ENCODE results near the gene MINDY3.
"Not testable (repeated sequence)": the region's sequence is repeated elsewhere in the genome, so short reads cannot be mapped to it uniquely, and the experiment has no call there.

MINDY3 gene

GRCh38 chr10:15802375-15802949, 57.8 kb downstream of the MINDY3 start:
- peak; percentile 15 for DNase-seq

DNA sequence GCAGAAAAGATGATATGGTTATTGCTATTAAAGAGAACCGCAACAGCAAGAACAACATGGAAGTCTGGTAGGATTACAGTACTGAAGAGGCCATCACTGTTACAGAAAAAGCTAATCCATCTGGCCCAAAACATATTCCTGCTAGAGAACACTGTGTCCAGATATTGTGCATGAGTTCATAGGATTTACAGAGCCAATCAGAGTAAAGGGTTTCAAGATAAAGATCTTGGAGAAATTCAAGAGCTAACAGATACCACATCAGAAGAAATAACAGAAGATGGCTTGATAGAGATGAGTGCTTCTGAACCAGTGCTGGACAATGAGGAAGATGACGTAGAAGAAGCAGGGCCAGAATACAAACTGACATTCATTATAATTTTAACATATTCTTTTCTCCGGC, 58.7 kb downstream of the MINDY3 start:
- DNase-seq = no peak

GRCh38 chr10:15801147-15801546, 59.2 kb downstream of the MINDY3 start:
- DNase-seq = no peak

GRCh38 chr10:15797346-15797745, 63.0 kb downstream of the MINDY3 start:
- no peak for DNase-seq

GRCh38 chr10:15796762-15797161, 63.5 kb downstream of the MINDY3 start:
- no peak for DNase-seq

DNA sequence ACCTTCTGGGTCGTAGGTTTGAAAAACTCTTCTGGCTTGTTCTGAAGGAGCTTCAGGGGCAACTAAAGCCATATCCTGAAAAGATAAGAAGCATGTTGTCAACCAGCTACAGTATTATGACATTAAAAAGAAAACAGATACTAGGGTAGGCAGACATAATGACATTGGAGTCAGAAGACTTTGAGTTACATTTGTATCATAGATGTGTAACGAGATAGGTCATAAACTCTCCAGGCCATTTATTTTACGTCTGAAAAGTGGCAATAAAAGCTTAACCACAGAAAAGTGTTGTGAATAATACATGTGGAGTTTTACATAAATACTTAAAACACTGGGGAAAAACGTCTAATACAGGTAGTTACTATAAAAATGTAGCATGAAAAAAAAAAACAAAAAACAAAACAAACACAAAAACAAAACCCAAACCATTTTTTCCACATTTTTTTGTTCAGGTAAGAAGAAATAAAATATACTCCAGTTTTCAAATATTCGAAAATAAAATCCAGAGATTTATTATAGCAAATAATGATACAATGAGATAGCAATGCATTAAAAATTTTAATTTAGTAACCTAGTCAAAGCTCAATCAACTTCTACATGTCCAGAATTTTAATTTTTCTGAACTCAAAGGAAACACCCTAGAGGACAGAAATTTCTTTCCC, 64.1 kb downstream of the MINDY3 start:
- no peak for DNase-seq

- peak; percentile 45 for DNase-seq
Observed at GRCh38 chr10:15795036-15795792, 65.1 kb downstream of the MINDY3 start.

GRCh38 chr10:15794569-15794968, 65.7 kb downstream of the MINDY3 start:
- DNase-seq = no peak

DNA sequence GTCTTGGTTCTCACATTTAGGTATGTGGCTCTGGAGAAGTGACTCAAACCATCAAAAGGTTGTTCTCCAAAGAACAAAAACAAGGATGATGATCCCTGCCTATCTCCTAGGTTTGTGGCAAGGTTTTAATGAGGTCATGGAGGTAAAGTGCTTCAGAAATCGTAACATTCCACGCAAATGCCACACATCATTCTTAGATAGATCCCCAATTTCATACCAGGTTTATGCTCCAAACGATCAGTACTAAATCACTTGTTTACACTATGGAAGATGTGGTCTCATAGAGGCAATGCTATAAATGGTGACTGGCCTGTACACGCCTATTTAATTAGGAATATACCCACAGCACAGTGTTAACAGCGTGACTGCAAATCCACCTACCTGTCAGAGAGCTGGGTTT, 66.6 kb downstream of the MINDY3 start:
- DNase-seq = no peak

DNA sequence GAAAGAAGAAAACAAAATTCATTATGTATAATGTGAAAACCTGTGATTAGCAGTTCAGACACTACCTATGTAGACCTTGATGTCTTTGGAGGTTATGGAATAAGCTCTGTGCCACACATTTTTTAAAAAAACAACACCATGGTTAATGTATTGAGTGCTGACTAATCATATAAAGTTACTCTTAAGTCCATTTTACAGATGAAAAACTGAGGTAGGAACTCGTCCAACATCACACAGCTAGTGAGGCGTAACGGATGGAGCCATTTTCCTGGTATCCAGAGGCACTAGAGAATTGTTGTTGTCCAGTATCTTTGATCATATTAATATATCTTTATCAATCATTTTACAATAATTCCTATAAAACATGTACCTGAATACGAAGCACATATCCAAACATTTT, 67.5 kb downstream of the MINDY3 start:
- no peak for DNase-seq

DNA sequence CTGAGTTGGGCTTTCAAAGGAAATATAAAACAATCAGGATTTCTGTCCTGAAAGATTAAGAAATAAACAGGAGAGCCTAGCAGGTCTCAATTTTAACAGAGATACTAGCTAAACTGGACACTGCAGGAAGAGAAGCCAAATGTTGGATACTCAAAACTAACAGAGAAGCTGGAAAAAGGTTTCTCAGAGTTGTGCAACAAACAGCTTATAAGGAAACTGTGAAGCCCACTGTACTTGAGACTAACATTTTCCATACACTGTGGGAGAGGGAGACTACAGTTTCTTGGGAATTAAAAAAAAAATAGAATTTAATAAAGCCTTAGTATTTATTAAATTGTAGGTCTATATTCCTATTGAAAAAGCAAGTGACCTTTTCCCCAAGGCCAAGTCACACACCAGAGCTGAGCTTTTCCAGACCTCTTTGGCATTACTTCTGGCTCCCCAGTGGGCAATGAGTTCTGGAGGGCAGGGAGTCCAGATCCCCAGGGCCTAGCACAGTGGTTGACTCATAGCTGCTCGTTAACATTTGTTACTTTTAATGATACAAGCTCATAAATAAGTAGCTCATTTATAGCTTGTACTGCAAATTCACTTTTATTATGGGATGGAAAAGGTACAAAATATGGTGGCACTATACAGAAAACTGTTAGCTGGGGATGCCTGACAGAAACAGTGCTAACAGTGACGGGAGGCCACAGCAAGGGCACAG, 68.3 kb downstream of the MINDY3 start:
- DNase-seq = no peak

- DNase-seq = peak; percentile 8
Observed at GRCh38 chr10:15789793-15790525, 70.3 kb downstream of the MINDY3 start.

GRCh38 chr10:15787426-15787825, 72.9 kb downstream of the MINDY3 start:
- no peak for DNase-seq

GRCh38 chr10:15784662-15785300, 75.5 kb downstream of the MINDY3 start:
- DNase-seq = no peak

GRCh38 chr10:15783941-15784636, 76.2 kb downstream of the MINDY3 start:
- no peak for DNase-seq

GRCh38 chr10:15782851-15783250, 77.5 kb downstream of the MINDY3 start:
- DNase-seq = no peak

- DNase-seq = no peak
Observed at GRCh38 chr10:15781381-15781960, 78.8 kb downstream of the MINDY3 start.

DNA sequence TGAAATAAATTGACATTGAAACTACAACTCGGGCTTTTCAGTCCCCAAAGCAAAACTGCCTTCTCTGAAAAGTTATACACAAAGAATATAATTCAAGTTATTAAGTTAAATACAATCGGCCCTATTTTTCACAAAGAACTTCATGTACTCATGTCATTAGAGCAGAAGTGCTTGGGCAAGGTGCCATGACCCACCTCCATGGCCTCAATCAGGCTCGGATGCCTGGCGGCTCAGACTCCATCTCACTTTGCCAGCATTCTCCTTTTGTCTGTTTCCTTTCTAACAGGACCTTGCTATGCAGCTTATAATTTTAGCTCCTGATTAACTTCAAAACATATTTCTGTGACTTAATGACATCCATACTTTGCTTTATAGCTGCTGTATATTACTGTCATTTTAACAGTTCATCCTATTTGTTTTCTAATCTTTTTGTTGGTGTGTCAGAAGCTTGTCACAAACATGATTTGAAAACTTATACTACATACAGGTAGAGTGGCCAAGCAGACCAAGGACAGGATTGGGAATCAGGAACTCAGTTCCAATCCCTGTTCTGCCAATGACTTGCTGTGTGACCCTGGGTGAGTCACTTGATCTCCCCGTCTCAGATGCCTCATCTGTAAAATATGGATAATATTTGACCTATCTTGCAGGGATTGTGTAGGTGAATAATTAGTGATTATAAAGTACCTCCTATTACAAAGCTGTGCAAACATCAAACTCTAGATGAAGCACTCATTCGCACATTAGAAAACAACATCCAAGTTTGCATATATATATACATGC, 79.8 kb downstream of the MINDY3 start:
- DNase-seq = no peak

- DNase-seq = no peak
Observed at GRCh38 chr10:15775513-15775912, 84.8 kb downstream of the MINDY3 start.

DNA sequence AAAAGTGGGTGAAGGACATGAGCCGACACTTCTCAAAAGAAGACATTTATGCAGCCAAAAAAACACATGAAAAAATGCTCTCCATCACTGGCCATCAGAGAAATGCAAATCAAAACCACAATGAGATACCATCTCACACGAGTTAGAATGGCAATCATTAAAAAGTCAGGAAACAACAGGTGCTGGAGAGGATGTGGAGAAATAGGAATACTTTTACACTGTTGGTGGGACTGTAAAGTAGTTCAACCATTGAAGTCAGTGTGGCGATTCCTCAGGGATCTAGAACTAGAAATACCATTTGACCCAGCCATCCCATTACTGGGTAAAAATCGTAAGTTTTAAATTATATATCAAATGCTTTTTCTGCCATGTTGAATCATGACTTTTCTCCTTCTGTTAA, 85.8 kb downstream of the MINDY3 start:
- not testable (repeated sequence) for DNase-seq

Data from activated CD4-positive, alpha-beta T cell treated with anti-CD3 and anti-CD28 coated beads, Interleukin-10, Interleukin-2, amounts not matched to agents 100 ng/mL and 50 ng/mL, durations not matched to agents 16 hours and 8 hours (primary cell).